ENCODE measurements around the gene TMEM185B.

The TMEM185B gene

DNA sequence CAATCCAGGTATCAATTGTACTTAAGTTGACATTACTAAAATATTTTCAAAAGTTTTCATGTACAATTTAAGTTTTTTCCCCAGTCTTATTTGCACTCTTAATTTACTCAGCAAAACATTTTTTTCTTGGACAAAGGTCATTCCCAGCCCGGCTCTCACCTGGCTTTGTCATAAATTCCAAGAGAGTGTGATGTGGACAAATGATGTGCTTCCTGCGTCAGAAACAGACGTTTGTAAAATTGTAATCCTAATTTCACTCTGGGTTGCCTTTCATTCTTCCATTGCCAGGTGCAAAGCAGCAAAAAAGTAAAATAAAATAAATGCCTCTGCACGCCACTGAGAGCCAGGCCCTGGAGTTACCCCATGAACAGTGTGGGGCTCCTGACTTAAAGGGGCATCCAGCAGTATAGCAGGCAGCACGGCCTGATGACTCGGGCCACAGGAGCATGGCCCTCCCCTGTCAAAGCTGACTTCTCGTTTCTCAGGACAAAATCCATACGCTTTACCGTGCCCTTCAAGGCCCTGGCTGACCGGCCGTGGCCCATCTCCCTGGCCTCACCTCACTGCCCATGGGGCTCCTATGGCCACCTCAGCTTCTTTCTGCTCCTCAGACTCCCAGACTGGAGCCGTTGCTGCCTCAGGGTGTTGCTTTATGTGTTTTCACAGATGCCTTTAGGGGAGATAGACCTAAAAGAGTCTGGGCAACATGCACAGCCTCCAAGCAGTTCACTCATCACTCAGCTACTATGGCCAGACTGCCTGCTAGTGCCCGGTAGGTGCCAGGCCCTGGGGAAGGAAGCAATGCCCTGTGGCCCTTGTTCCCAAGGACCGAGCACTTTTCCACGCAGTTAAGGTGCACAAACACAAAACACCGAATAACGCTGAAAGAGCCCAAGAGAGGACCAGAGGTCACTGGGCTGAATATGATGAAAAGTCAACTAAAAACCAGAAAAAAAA lies 7.6 kb upstream of the TMEM185B start:
- DNase-seq, result no peak

- no peak for DNase-seq
These were observed 6.1 kb upstream of the TMEM185B start for GRCh38 chr2:120229341-120229740.

GRCh38 chr2:120228503-120228902 lies 5.3 kb upstream of the TMEM185B start:
- DNase-seq, result peak; percentile 35

- DNase-seq, result no peak
These were observed 4.2 kb upstream of the TMEM185B start for GRCh38 chr2:120227111-120227991.

GRCh38 chr2:120226316-120226715 lies 3.1 kb upstream of the TMEM185B start:
- DNase-seq, result no peak

DNA sequence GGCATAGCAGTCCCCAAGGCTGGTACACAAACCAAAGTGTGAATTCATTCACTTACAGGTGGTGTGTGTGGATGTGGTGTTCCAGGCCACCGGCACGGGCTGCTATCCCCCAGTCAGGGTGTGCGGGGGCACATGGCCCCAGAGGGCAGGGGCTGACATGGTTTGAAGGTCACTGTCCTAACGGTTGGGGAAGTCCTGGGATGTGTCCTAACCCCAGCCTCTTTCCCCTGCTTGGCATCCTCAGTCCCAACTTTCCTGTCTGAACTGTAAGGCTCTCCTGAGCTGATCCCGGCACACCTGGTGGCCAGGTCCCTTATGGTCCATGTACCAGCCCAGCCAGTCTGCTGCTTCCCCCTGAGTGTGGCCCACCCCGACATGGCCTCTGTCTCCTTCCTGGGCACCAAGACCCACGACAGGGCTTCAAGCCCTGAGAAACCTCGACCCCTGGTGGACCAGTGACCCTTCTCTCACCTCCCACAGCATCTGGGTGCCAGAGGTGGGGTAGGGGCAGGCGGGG lies 2.4 kb upstream of the TMEM185B start:
- no peak for DNase-seq

DNA sequence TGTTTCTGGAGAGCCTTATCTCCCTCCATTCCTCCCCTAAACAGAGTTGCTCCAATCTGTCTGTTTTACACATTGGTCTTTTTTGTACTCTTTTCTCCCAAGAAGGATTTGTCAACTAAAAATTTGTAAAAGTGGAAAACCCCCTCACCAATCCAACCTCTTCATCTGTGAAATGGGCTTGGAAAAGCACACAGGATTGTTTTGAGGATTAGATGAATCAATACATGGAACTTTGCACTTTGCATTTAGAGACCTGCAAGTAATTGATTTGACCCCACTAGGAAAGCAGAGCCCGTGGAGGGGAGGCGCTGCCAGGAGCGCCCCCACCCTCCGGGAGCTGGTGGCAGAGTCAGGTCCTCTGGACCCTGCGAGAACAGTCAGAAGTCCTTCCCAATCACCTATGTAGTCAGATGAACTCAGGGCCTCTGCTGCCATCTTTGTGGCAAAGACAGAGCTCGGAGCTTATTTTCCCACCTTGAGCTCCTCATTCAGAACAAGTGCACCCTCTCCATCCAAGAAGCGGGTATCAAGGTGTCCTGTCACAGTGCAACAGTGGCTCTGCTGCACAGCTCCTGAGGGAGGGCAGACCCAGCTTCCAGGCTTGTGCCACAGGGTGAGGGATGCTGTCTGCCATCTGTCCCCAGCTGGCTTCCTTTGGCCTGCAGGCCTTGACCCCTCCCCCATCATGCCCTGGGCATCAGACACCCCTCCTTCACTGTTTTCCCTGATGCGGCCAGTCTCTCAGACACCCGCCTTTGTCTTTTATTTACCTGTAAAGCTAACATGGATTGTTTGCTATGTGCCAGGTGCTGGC lies 1.7 kb upstream of the TMEM185B start:
- no peak for DNase-seq

- DNase-seq, result no peak
These were observed 1.1 kb upstream of the TMEM185B start for GRCh38 chr2:120224256-120224655.

DNA sequence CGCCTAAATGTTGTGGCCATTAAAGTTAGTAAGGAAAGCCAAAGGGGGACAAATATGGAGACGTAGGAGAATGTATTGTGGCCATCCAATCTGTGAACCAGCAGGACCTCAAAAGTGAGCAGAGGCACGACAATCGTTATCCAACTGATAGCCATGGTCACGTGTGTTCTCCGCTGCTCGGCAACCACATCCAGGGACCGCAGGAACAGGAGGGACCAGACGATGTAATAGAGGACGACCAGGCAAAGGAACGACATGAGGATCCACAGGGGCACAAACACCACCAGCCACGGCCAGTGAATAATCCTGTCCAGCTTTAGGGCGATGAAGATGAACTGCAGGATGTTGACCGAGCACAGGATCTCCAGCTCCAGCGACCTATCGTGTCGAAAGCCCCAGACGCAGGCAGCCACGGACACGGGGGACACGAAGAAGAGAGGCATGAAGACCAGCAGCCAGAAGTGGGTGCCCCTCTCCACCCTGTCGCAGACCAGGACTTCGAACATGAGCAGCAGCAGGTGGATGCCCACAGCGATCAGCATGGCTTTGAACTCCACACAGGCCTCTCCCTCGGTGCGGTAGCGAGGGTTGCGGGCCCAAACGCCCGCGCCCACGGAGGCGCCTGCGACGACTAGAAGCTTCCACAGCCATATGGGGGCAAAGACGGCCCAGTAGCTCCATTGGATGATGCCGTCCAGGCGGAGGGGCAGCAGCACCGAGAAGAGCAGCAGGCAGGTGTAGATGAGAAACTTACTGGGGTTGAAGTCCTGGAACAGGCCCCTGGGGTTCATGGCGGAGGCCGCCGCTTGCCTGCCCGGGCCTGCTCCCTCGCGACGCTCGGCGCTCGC lies 790 bp downstream of the TMEM185B start:
- no peak for DNase-seq

- DNase-seq, result no peak
These were observed 1.6 kb downstream of the TMEM185B start for GRCh38 chr2:120221616-120222015.

DNA sequence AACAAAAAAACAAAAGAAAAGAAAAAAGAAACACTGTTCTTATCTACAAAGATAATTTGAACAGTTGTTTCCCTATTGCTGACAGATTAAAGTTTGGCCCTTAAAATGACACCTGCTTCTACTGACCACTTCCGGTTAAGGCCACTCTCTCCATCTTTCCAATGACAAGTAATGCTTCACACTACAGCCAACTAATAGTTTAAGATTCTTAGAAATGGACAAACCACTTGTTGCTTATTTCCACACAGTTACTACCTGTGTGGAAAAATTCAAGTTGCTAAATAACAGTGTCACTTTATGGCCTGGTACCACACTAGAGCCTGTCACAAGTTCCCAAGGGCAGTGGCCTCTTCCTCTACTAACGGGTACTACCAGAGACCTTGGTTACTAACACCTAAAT lies 2.4 kb downstream of the TMEM185B start:
- no peak for DNase-seq

DNA sequence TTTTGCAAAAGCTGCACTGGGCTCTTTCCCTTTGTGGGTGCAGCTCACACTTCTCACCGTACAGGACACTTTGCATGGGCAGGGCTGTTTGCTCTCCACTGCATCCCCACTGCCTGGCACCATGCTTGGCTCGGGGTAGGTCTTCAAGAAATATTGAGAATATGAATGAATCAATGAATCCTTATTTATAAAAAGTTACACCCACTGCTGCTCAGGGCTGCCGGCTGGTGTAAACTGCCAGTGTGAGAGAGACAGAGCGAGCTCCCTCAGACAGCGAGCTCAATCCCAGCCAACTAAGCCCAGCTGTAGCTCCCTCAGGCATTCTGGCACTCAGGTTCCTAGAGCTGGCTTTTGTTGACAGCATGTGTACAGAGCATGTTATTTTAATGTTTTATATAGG lies 3.4 kb downstream of the TMEM185B start:
- no peak for DNase-seq

GRCh38 chr2:120219291-120219690 lies 3.9 kb downstream of the TMEM185B start:
- no peak for DNase-seq

- no peak for DNase-seq
These were observed 5.0 kb downstream of the TMEM185B start for GRCh38 chr2:120218181-120218580.

DNA sequence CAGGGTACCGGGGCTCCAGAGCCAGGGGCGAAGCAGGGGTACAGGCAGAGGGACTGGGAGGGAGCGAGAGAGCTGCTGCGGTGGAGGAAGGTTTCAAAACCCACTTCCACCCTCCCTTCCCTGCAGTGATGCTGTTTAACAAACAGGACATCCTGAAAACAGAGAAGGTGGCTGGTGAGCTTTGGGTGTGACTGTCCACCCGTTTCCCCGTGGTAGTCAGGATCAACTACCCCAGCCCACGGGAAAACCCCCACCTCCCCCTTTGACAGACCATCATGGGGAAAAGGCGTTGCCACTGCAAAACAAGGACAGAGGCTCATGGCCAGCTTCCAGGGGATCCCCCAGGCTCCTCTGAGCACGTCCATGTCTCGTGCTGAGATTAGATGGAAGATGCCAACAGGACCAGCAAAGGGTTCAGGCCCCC lies 12.9 kb downstream of the TMEM185B start:
- no peak for DNase-seq

GRCh38 chr2:120209427-120210269 lies 13.6 kb downstream of the TMEM185B start:
- DNase-seq, result no peak

- no peak for DNase-seq
These were observed 14.5 kb downstream of the TMEM185B start for GRCh38 chr2:120208381-120209353.

GRCh38 chr2:120206022-120206581 lies 17.1 kb downstream of the TMEM185B start:
- peak; percentile 29 for DNase-seq
